ENCODE results near the gene FAF1.

Gene FAF1

DNA sequence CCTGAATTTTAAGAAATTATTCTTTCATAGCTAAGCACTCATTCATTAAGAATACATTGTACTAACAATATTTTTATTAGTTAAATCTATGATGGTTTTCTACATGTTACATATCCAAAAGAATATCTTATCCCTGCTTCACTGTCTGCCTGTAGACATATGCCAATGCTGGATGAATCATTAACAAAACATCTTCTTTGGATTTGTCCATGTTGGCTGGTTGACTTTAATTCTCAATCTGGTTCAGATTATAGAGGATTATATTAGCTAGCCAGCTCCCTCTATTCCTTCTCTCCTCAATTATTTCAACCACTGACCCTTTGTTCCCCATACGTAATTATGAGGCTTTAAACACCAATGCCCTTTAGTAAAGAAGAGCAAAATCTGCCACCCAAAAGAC lies 398.0 kb downstream of the FAF1 start:
- TF ChIP-seq GATA3 (IDR thresholded peaks at IDR 0.05; ENCODE audit: low read depth, low read length), result no peak
- no peak for TF ChIP-seq GATA2 (IDR thresholded peaks at IDR 0.05; ENCODE audit: low read depth, low read length)

DNA sequence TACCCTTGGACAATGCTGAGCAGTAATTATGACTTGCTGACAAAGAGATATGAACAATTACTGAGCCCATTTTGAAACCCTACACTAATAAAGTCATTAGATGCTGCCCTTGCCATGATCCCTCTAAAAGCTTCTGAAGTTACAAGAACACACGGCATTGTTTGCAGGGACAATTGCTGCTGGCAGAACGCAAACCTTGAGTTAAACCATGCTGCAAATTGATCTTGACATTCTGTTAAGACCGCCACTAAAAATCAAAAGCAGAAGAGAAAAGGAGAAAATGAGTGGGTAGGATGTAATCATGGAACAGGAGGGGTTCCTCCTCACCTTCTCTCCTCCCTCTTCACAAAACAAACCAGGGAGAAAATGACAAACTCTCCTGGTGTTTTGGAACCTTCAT lies 400.6 kb downstream of the FAF1 start:
- TF ChIP-seq GATA3 (IDR thresholded peaks at IDR 0.05; ENCODE audit: low read depth, low read length) (no peak), GATA2 (IDR thresholded peaks at IDR 0.05; ENCODE audit: low read depth, low read length) (no peak)

DNA sequence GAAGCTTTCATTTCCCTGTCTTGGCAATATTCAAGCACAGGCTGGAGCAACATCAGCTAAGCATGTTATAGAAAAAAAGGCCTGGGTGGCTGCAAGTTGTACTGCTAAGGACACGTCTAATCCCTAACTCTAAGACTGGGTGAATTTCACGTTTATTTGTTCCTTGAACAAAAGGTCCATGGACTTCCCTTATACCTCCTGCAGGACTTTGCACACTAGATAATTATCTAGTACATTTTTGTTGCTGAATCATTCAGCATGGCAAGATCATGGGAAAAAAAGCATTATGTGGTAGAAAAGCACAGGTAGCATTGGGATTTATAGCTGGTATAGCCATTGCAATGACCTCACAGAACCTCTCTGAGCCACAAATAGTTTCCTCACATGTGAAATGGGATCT lies 406.1 kb downstream of the FAF1 start:
- TF ChIP-seq GATA3 (IDR thresholded peaks at IDR 0.05; ENCODE audit: low read depth, low read length) (no peak), GATA2 (IDR thresholded peaks at IDR 0.05; ENCODE audit: low read depth, low read length) (no peak)

DNA sequence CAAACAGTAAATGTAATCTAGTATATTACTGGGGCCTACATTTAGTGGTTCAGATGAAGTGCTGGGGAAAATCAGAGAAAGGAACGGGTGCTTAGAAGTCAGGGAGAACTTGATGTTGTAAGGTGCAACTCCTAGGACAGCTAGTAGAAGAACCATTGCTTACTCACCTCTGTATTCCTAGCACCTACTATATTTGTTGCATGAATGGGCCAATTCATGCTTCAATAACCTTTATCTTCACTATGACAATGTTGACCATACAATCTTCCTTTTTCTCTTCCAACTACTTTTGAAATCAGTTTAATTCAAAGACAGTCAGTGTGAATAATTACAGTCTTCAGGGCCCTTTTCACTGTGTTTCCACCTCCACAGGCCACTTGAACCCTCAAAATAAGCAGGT lies 411.8 kb downstream of the FAF1 start:
- TF ChIP-seq GATA2 (IDR thresholded peaks at IDR 0.05; ENCODE audit: low read depth, low read length), result no peak
- no peak for TF ChIP-seq GATA3 (IDR thresholded peaks at IDR 0.05; ENCODE audit: low read depth, low read length)

DNA sequence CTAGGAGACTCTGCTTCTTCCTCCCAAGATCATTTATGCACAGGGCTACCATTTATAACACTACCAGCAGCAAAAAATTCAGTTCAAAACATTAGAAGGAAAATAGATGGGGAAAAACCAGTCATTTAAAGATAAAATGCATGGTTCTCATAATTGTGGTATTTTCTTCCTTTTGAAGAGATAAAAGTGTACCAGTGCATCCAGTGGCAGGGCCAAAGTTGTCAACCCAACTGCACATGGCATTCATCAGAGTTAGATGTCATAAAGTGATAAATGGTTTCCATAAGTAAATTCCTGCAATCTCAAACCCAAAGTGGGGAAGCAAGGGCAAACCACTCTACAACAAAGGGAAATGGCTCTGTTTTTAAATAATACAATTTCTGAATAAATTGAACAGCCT lies 417.7 kb downstream of the FAF1 start:
- TF ChIP-seq GATA2 (IDR thresholded peaks at IDR 0.05; ENCODE audit: low read depth, low read length) (no peak; the same call in 1 of the 2 replicates), GATA3 (IDR thresholded peaks at IDR 0.05; ENCODE audit: low read depth, low read length) (no peak)

DNA sequence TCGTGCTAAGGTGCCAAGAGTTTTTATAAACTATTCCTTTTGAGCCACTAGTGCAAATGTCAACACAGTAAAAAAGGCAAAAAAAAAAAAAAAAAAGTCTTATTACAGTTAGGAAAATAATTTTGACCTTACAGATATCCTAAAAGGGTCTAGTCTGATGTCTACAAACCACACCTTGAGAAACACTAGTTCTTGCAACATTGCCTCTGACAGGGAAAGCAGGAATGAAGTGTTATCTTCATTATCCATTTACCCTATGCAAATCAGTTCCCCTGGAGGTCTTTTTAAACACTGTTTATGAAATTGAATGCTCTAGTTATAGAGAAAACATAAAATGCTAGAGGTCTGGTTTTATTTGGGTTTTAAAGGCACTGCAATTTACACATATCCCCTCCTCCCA lies 421.6 kb downstream of the FAF1 start:
- TF ChIP-seq GATA2 (IDR thresholded peaks at IDR 0.05; ENCODE audit: low read depth, low read length), result no peak
- TF ChIP-seq GATA3 (IDR thresholded peaks at IDR 0.05; ENCODE audit: low read depth, low read length), result no peak

DNA sequence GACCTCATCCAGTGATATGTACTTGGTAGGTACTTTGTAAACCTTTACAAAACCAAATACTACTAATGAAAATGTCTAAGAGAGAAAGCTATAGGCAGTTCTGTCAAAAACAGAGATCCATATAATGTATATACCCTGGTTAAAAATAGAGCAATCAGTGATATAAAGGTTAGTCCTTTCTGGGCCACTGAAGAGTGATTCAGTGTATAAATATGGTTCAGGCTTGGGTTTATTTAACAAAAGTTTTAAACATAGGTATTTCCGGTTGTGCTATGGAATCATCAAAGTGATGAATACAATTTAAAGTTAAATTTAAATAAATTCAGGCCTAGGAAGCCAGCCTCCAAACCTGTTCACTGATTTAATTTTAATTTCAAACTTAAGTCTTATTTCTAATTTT lies 428.5 kb downstream of the FAF1 start:
- TF ChIP-seq GATA3 (IDR thresholded peaks at IDR 0.05; ENCODE audit: low read depth, low read length) (no peak), GATA2 (IDR thresholded peaks at IDR 0.05; ENCODE audit: low read depth, low read length) (no peak)

DNA sequence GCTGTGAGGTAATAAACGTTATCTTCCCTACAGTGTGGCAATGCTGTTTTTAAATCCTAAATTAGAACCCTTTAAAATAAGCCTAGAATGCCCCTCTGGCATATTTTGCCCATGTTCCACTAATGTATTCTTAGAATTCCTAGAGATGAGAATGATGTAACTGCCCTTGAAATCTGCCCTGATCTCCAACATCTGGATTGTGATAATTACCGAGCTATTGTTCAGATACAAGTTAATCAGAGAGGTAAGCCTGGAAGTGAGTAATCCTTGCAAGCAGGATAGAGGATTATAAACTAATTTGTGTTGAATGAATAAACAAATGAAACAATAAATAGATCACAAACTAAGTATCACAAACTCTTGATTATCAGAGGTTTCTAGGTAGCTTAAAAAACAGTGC lies 429.0 kb downstream of the FAF1 start:
- TF ChIP-seq GATA3 (IDR thresholded peaks at IDR 0.05; ENCODE audit: low read depth, low read length), result no peak
- peak; percentile 16; the same call in 1 of the 2 replicates for TF ChIP-seq GATA2 (IDR thresholded peaks at IDR 0.05; ENCODE audit: low read depth, low read length)

DNA sequence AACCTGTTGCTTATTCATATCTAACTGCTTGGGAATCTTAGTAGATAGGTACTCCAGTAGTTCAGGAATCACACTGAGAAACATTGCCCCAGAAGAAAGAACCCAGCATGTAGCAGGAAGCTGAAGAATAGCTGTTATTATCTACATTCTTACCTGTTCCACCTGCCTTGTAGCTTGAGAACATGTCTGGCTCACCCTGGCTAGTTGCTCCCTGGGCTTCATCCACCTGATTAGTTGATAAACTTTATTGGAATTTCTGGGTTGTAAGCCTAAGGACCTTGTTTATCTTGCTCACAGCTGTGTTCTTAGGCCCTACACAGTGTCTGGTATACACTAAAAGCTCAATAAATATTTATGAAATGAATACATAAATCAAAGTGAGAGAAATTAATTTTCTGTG lies 430.6 kb downstream of the FAF1 start:
- no peak for TF ChIP-seq GATA2 (IDR thresholded peaks at IDR 0.05; ENCODE audit: low read depth, low read length)
- no peak for TF ChIP-seq GATA3 (IDR thresholded peaks at IDR 0.05; ENCODE audit: low read depth, low read length)

DNA sequence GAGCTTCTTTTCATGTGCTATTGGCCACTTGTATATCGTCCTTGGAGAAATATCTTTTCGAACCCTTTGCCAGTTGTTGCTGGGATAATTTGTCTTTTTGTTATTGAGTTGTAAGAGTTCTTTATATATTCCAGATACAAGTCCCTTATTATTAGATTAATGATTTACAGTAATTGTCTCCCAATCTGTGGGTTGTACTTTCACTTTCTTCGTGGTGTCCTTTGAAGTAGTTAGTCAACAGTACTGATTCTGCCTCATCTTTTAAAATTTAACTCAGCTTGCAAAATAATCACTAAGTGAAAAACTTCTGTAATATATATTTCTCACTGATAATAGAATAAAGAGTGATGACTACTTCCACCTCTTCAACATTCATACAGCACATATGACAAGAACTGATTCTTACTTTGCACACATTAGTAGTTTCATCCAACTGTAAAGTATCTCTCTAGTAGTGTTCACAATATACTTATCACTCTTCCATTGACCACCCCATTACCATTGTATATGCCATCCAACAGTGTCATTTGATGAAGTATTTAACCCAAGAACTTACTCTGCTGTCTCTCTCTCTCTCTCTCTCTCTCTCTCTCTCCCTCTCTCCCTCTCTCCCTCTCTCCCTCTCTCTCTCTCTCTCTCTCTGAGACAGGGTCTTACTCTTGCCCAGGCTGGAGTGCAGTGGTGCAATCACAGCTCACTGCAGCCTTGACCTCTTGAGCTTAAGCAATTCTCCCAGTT lies 432.6 kb downstream of the FAF1 start:
- no peak for TF ChIP-seq GATA3 (IDR thresholded peaks at IDR 0.05; ENCODE audit: low read depth, low read length)
- no peak for TF ChIP-seq GATA2 (IDR thresholded peaks at IDR 0.05; ENCODE audit: low read depth, low read length)

DNA sequence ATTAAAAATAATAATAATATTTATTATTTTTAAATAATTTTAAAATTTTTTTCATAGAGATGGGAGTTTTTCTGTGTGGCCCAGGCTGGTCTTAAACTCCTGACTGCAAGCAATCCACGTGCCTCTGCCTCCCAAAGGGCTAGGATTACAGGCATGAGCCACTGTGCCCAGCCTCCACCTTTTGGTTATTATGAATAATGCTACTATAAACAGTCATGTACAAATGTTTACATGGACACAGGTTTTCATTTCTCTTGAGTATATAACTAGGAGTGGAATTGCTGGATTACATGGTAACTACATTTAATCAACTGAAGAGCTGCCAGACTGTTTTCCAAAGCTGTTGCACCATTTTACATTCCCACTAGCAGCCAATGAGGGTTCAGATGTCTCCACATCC lies 433.6 kb downstream of the FAF1 start:
- TF ChIP-seq GATA3 (IDR thresholded peaks at IDR 0.05; ENCODE audit: low read depth, low read length) (no peak), GATA2 (IDR thresholded peaks at IDR 0.05; ENCODE audit: low read depth, low read length) (no peak)

DNA sequence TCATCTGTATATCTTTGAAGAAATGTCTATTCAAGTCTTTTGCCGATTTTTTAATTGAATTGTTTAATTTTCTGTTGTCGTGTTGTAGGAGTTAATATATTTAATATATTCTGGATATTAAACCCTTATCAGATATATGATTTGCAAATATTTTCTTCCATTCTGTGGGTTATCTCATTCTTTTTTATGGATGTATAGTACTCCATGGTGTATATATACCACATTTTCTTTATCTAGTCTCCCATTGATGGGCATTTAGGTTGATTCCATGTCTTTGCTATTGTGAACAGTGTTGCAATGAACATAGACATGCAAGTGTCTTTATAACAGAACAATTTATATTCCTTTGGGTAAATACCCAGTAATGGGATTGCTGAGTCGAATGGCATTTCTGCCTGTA lies 436.5 kb downstream of the FAF1 start:
- no peak for TF ChIP-seq GATA3 (IDR thresholded peaks at IDR 0.05; ENCODE audit: low read depth, low read length)
- no peak for TF ChIP-seq GATA2 (IDR thresholded peaks at IDR 0.05; ENCODE audit: low read depth, low read length)

DNA sequence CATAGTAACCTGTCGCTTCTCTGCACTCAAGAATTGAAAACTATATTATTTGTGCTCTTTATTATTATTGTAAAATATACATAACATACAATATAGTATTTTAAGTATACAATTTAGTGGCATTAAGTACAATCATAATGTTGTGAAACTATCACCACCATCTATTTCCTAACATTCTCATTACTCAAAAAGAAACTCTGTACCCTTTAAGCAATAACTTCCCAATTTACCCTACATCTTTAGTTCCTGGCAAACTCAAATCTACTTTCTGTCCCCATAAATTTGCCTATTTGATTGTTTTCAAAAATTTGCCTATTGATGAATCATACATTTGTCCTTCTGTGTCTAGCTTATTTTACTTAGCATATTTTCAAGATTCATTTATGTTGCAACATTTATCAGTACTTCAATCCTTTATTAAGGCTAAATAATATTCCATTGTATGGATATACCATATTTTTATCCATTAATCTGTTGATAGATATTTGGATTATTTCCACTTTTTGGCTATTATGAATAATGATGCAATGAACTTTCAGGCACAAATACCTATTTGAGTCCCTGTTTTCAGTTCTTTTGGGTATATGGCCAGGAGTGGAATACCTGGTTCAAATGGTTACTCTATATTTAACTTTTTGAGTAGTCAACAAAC lies 437.2 kb downstream of the FAF1 start:
- no peak for TF ChIP-seq GATA3 (IDR thresholded peaks at IDR 0.05; ENCODE audit: low read depth, low read length)
- no peak for TF ChIP-seq GATA2 (IDR thresholded peaks at IDR 0.05; ENCODE audit: low read depth, low read length)

DNA sequence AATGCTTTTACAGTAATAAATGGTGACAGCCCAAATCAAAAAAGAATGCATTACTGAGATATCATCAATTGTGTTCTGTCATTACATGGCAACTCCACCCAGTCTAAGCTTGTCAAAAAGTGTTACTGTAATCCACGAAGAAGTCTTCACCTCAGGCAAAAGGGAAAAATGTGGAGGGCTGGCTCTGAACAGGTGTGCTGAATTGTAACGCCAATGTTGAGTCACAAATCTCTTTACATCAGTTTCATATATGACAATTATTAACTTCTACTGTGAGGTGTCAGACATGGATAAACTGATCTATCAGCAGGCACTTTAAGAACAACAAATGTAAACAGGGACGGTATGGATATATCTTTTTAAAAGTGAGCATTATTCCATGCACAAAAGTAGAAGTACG lies 438.4 kb downstream of the FAF1 start:
- TF ChIP-seq GATA3 (IDR thresholded peaks at IDR 0.05; ENCODE audit: low read depth, low read length), result no peak
- no peak for TF ChIP-seq GATA2 (IDR thresholded peaks at IDR 0.05; ENCODE audit: low read depth, low read length)

DNA sequence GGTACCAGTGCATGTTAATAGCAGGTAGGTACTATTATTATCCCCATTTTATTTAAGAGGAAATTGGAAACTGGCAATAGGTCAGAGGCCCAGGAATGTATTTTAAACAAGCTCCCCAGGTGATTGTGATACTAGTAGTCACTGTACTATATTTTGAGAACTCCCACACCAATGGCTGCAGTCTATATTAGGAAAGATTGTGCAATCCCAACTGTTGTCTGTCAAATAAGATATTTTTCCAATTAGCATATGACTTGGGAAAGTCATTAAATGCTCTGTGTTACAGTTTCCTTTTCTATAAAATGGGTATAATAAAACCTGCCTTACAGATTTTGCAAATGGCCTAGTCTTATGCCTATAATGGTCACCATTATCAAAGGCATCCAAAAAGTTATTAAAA lies 442.6 kb downstream of the FAF1 start:
- TF ChIP-seq GATA2 (IDR thresholded peaks at IDR 0.05; ENCODE audit: low read depth, low read length), result no peak

All from SH-SY5Y (cell line).